Dermis microvascular lymphatic vessel endothelial cell (primary cell): ENCODE data around the gene SLC16A3. TPM values are rescaled to one million over a fixed set of nuclear protein-coding genes. Genes with fewer than 3 reads are reported as not detected.
A peak's percentile ranks its signal among the peaks of the same experiment; 100 is the strongest.
"Not testable (repeated sequence)": the region's sequence is repeated elsewhere in the genome, so short reads cannot be mapped to it uniquely, and the experiment has no call there.

Source experiments
- DNase-seq, 2 donors: peaks; one replicate each; pipeline versions ENCODE4 v3.0.0 to v3.0.0-alpha.2; 2010; ENCODE audit warnings: low read depth in 2 of 2
- total RNA-seq: library from RNA; depleted of rRNA; stranded (reverse); fragments of >200 nt; gene quantifications from 2 replicates; pipeline ENCODE4 v1.2.1, GENCODE V29; 2014

The SLC16A3 gene
- total RNA-seq, result 62.3 and 95.6 TPM in 2 replicates

DNA sequence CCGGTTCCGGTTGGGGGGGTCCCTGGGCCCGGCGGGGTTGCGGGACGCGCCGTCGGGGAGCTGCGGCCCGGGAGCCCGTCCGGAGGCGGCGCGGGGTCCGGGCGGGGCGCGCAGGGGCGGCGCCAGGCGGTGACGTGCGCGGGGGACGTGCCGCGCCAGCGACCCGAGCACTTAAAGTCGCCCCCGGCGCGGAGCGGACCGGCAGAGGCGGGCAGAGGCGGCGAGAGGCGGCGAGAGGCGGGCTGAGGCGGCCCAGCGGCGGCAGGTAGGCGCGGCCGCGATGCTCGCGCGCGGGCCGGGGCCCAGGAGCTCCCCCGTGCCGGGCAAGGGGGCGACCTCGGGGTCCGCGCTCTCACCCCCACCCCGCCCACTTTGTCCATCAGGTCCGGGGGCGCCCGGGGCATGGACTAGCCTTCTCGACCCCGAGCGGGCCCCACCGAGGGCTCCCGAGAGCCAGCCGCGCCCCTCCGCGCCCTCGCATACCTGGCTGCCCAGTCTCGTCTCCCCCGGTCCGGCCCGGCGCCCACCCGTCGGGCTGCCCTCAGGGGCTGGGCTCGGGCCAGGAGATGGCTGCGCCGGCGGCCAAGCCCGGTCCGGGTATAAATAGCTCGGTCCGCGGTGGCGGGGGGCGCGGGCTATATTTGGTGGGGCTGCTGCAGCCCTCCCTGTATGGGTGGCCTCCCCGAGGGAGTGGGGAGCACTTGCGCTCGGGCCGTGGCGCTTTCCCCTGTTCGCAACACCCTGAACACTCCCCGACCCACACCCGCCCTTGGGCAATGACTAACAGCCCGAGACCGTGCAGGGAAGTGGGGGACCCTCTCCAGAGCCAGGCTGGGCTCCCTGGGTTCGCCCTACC is at the start of gene SLC16A3:
Gene SLC16A3, plus strand, starts transcription at position 201 of the 856 bp plus-strand sequence. CDS start 6,967 bp downstream, outside the sequence.
- DNase-seq, result peak in 1 of 2 donors; percentile 78

DNA sequence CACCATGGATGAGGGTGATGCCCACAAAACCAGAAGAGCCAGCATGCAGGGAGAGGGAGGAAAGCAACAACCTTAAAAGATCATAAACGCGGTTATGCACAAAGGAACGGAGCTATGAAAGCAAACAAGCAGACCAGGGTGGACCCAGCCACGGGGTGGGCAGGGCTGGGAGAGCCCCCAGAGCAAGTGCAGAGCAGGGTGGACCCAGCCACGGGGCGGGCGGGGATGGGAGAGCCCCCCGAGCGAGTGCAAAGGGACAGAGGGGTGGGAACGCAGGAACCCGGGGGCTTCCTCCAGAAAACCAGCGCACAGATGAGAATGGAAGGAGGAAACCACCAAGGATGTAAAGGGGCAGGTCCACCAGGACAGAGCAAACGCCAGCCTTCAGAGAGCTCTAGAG is 49.4 kb upstream of the SLC16A3 start:
- no peak for DNase-seq

DNA sequence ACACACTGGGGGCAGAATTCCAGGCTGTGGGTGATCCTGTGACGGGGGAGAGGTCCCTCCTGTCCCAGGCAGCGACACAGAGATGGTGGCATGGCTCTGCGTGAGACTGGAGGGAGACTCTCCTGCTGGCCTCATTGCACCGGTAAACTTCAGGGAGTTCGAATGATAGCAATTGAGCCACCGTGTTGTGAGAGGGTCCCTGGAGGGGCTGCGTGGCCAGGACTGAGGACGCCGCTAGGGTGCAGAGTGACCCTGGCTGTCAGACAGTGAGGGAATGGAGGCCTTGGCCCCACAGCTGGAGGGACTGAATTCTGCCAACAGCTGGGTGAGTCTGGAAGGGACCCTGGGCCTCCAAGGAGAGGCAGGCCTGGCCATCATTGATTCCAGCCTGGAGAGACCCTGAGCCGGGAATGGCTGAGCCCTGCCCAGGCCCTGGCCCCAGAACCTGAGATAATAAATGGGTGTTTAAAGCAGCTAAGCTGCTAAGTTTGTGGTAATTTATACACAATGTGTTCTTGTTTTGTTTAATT is 48.8 kb upstream of the SLC16A3 start:
- DNase-seq, result no peak

DNA sequence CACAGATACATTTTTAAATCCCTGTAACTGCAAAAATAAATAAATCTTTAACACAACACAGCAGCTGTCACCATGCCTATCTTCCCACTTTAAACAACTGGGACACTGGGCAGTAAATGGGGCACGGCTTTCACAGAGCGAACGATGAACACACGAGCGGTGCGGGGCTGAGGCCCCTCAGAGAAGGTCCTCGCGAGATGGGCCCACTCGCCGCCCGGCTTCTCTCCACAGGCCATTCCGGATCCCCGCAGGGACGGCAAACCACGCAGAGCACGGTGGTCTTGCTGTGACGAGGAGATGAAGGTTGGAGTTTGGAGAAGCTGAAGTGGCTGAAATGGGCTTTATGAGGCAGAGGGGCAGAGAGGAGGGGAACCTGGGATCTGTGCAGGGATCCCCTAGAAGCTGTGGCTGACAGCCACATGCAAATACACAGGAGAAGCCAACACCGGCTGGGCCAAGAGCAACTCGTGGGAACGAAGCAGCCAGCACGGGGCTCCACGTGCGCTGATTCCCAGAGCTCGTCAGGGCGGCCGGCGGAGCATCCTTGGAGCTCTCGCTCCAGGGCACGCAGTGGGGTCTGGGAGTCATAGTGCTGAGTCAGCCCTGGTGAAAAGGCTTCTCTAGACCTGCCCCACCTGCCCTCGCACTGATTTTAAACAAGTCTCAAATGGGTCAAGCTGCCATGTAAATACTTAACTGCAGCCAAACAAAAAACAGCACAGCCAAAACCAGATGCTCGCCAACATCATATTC is 47.9 kb upstream of the SLC16A3 start:
- no peak for DNase-seq

DNA sequence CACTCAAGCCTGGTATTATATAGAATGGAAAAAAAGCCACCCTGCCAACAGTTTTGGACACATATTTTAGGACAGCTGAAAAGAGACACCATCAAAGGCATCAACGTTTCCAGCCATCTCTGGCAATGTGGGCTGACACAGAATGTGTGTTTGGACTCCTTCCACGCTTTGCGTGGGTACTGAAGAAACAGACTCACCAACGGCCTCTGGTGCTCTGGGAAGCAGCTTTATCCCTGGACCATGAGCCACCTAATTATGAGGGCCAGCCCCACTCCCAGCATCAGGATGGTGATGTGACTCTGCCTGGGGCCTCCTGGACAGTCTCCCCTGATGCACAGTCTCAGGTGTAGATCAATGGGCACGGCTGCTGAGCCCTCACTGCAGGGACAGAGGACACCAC is 44.1 kb upstream of the SLC16A3 start:
- no peak for DNase-seq

DNA sequence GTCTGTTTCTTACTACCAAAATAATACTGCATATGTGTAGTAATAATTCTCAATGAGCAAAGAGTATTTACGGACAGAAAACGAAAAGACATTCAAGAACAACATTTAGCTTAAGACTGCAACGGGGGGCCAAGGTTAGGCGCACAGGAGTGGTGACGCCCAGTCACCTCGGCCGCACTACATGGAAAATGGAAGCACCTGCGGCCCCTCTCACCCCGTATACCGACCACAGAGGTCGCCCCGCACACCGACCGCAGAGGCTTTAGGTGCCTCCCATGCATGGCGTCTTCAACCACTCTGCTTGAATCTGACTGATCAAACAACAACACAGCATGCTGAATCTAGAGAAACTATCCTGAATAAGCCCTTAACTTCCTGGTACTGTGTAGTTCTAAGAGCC is 42.6 kb upstream of the SLC16A3 start:
- DNase-seq, result no peak

DNA sequence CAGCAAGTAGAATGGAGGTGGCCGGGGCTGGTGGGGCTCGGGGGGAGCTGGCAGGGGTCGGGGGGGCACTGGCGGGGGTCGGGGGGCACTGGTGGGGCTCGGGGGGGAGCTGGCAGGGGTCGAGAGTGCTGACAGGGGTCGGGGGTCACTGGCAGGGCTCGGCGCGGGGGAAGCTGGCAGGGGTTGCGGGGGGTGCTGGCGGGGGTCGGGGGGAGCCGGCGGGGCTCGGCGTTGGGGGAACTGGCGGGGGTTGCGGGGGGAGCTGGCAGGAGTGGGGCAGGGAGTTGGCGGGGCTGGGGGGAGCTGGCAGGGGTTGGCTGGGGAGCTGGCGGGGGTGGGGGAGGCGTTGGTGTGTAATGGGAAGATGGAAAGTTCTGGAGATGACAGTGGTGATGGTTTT is 41.3 kb upstream of the SLC16A3 start:
- no peak for DNase-seq

DNA sequence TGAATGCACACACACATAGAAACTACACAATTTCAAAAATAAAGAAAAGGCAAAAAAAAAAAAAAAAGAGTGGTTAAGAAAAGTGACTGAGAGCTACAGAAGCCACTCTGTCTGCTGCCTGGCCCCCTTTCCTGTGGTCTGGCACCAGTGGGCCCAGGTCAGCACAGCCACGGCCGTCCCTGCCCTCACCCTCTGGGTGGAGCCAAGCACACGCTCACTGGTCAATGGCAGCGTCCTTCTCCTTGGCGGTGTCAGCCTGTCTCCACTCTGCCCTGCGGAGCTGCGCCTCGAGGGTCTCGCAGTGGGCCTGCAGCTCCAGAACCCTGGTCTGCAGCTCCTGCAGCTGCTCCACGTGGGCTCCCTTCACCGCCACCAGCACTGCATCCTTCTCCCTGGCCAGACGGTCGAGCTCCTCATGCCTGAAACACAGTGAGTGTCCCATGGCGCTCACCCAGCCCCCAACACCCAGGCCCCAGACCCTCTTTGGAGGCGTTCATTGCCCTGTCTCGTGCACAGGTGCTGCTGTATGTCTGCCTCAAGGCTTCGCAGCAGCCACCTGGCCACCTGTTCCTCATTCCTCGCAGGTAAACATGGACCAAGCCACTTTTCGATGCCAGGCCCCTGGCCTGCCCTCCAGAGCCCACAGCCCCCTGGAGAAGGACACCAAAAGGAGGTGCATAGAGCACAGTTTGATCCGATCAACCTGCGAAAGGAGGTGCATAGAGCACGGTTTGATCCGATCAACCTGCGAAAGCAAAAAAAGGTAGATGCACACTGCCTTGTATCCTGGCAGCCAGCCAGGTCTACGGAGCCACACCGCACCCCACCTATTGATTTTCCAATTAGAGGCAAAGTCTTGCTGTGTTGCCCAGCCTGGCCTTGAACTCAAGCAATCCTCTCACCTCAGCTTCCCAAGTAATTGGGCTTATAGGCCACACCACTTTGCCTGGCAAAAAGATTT is 40.6 kb upstream of the SLC16A3 start:
- DNase-seq, result no peak

DNA sequence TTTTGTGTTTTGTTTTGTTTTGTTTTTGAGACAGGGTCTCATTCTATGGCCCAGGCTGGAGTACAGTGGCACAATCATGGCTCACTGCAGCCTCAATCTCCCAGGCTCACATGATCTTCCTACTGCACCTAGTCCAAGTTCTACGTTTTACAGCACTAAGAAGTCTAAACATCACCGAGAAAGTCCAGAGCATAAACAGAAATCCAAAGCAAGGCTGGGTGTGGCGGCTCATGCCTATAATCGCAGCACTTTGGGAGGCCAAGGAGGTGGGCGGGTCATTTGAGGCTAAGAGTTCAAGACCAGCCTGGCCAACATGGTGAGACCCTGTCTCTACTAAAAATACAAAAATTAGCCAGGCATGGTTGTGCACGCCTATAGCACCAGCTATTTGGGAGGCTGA is 35.8 kb upstream of the SLC16A3 start:
- DNase-seq, result not testable (repeated sequence)

DNA sequence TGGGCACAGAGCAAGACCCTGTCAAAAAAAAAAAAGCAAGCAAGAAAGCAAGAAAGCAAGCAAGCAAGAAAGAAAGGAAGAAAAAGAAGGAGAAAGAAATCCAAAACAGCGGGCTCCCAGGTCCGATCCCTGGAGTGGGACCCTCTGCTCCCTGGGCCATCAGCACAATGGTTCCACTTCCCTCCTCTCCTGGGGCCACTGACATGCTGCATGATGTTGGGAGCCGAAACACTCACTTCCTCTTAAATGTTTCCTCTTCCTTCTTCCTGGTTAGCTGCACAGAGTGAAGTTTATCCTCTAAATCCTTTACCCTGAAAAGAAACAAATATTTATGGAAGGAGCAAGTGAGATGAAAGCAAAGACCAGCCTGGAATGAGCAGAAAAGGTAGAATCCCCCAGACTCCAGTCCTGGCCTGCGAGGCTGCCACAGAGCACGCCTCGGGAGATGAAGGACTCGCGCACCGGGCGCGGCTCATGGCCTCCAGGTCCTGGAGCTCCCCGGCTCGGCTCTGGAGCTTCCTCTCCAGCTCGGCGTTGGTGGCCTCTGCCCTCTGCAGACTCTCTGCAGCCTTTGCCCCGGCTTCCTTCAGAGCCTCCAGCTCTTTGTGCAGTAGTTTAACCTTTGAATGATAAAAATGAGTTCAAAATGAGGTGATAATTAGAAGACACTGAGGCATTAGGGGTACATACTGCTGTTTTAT is 35.2 kb upstream of the SLC16A3 start:
- no peak for DNase-seq

DNA sequence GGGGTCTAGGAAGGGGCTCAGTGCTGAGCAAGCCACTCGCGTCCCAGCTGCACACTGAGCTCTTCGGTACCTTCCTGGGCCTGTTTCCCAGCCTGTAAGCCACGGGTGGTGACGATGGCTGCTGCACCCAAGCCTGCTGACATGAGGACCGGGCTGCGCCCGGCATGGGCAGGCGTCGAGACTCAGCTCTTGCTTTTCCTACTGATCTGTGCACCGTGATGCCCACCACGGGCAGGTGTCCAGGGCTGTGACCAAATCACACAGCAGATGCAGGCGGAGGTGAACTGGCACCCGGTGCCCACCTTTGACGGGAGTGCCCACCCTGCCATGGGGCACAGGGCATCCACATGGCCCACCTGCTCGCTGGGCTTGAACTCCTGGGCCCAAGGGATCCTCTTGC is 34.1 kb upstream of the SLC16A3 start:
- DNase-seq, result no peak

DNA sequence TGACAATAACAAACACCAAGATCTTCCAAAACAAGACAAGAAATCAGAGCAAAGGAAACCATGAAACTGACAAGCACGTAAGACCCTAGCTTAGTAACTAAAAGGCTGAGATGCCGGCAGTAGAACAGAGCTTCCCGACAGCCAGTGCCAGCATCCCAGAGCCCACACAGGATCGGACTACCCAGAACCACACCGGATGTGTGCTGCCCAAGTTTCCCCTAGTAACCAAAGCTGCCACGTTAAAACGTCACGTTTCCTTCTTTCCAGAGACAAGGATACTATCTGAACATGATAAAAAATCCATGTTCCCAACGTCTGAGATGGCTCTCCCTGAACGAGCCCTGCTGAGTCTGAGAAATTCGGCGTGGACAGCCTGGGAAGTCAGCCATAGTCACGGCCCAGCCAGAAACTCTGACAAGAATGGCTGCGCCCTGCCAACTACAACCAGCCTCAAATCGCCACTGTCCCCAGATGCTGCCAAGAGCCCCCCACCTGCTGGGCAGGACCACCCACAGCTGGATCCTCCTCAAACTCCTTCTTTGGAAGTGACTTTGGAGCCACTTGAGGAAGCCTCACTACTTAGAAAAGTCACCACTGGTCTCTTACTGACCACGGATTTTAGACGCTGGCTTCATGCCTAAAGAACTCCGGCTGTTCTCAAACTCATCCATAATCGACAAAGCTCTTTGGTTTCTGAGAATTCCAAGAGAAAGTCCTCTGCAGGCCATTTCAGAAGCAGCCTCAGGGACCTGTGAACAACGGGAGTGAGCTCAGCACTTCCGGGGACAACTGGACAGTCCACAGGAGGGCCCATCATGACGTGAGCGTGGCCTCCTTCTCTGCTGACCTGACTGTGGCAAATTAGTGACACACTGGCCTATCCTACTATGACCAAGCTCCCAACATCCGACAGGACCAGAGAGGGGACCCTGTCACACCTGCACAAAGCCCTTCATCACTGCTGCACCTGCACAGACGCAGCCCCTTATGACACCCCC is 32.9 kb upstream of the SLC16A3 start:
- no peak for DNase-seq

DNA sequence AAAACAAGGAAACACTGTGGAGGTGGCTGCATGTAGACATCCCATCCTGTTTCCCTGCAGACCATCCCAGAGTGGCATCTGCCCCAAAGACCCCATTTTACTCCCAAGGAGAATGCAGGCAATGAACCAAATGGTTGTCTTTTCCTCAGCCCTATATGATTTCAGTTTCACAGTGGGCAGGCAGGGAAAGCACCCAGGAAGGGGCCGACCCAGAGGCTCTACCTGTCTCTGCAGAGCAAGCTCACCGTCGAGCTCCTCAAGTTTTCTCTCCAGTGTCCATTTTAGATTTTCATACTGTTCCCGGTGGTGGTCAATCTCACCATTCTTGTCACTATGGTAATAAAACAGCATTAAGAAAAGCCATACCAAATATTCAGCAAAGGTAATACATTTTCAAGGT is 30.8 kb upstream of the SLC16A3 start:
- no peak for DNase-seq

DNA sequence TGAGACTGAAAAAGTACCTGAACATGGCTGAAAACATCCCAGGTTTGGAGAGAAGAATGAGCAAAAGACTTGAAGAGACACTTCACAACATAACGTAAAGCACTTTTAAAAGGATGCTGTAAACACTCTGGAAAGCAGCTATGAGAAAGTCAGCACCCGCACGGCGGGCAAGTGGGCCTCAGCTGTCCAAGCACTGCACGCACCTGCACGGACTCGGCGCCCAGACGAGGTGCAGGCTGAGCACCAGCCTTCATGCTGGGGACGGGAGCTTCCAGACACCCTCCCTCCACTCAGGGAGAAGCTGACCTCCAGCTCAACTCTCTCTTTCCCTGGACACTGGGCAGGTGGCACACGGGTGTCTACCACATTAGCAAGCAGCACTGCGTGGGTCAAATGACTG is 29.3 kb upstream of the SLC16A3 start:
- no peak for DNase-seq

DNA sequence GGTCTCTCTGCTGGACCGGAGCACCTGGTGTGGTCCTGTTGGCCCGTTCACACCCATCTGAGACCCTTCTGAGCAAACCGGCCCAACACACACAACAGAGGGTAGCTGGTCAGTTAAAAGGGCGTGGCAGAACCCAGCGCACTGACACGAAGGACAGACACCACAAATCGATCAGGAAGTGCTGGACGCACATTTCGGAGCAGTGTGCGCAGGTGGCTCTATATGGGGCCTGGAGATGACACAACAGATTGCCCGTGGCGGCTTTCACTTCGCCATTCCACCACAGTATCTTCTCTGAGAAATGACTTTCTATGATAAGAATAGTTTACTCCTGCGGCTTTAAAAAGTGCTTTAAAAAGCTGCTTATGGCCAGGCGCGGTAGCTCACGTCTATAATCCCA is 28.7 kb upstream of the SLC16A3 start:
- DNase-seq, result no peak

DNA sequence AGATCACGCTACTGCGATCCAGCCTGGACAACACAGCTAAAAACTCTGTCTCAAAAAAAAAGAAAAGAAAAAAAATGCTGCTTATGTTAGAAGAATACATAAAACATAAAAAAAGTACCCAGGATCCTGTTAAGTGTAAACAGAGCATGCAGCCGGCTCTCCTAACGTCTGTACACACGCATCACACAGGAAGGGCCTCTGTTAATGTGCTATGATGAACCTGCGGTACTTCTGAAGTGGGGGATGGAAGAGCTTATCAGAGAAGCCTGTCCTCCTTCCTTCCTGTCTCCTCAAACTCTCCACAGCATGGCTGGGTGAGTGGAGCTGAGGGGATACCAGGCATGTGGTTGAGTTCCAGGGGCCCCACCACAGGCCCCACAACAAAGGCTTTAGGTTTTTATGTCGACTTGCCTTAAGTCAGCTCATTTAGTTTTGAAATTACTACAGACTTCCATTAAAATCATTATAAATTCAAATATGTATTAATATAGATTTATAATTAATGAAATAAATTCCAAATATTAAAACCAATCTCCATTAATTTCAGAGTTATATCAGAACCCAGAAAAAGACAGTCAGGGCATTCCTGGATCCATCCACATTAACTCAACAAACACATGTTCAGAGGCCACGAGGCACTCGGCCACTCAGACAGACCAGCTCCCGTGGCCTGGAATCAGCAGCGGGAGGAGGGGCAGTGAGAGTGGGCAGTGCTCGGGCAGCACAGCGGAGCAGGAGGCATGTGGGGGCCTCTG is 27.9 kb upstream of the SLC16A3 start:
- peak in 1 of 2 donors; percentile 22 for DNase-seq

DNA sequence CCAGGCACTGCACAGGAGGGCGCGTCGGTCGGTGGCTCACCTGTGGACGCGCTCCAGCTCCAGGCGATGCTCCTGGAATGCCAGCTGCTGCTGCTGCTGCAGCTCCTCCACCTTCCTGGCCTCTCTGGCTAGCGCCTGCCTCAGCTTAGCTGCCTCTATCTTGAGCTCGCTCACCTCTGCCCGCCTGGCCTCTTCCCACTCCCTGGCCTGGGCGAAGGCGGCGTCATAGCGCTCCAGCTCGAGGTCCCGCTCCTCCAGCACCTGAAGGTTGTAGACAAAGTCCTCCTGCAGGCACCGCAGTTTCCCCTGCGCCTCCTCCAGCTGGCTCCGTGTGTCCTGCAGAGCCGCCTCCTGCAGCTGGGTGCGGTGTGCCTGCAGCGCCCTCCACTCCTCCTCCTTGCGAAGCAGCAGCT is 27.3 kb upstream of the SLC16A3 start:
- no peak for DNase-seq

DNA sequence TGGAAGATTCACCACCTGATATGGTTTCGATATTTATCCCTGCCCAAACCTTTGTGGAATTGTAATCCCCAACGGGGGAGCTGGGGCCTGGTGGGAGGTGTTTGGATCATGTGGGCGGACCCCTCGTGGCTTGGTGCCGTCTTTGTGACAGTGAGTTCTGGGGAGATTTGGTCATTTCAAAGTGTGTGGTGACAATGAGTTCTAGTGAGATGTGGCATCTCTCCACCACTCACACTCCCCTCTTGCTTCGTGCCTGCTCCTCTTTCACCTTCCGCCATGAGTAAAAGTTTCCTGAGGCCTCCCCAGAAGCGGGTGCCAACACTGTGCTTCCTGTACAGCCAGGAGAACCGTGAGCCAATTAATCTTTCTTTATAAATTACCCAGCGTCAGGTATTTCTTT is 25.9 kb upstream of the SLC16A3 start:
- DNase-seq, result peak in 1 of 2 donors; percentile 65

DNA sequence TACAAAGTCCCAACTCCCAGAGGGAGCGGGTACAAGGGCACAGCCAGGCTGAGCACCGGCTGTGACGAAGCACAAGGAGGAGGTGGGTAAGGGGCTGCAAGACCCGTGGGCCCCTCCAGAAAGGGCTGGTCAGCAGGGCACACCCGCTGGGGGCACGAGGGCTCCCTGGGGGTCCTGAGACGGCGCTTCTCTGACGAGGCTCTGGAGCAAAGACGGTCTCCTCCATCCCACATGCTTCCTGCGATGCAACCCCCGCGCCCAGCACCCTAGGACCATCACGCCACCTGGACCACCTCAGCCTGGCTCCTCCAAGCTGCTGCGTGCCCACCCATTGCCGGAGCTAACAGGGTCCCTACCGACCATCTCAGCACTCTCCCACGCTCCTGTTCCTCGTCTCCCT is 24.9 kb upstream of the SLC16A3 start:
- DNase-seq, result no peak
